Endothelial cell of umbilical vein (primary cell): ENCODE results near the gene RAB7A. TPM values are rescaled to one million over a fixed set of nuclear protein-coding genes. Genes with fewer than 3 reads are reported as not detected.
"Not testable (repeated sequence)": the region's sequence is repeated elsewhere in the genome, so short reads cannot be mapped to it uniquely, and the experiment has no call there.

Source experiments
- BruUV-seq: library from RNA; stranded (reverse); fragments of 400-500 nt; replicated peaks from 2 replicates; lab custom pipeline; 2021; lab: Mats Ljungman, UMichigan
- CTCF ChIA-PET: fragments of 300-600, 350-600 bp; sonication (Branson Sonifier 250); formaldehyde crosslinking; loops from one replicate; lab custom pipeline; 2021; ENCODE audit warnings: antibody characterized with exemption, inconsistent platforms; lab: Charles Lee
- POLR2A ChIA-PET: fragments of 300-600, 350-600 bp; sonication (Branson Sonifier 250); formaldehyde crosslinking; loops from one replicate; lab custom pipeline; 2021; ENCODE audit warnings: antibody characterized with exemption, inconsistent platforms; lab: Charles Lee
- DNase-seq: peaks from one replicate; pipeline ENCODE4 v3.0.0-alpha.2; 2011; ENCODE audit warnings: low read depth, low spot score
- FAIRE-seq: peaks from 2 replicates; lab custom pipeline; 2011; peaks lifted over from hg19 to GRCh38; lab: Jason Lieb, UNC
- H2AFZ ChIP-seq: 2 replicates; pipeline ENCODE4 v1.6.0; 2012; ENCODE audit warnings: low read depth, low read length, control low read depth, inconsistent platforms
- H3K27ac ChIP-seq: 2 replicates; pipeline ENCODE4 v1.5.1; 2011; ENCODE audit warnings: low read depth, mild to moderate bottlenecking, control low read depth, low read length, moderate library complexity; ENCODE audit not compliant: insufficient read depth
- H3K27me3 ChIP-seq, 2 experiments: 2 replicates each; pipeline versions ENCODE4 v1.6.0 to v1.6.1; 2011; ENCODE audit warnings: low read length in 2 of 2, mixed read lengths in 1 of 2; ENCODE audit not compliant: control insufficient read depth in 2 of 2, insufficient read depth in 2 of 2
- H3K36me3 ChIP-seq, 2 experiments: 2 replicates in 1 of 2; 3 replicates in 1 of 2; pipeline ENCODE4 v1.5.1; 2011; ENCODE audit warnings: low read length in 2 of 2, mild to moderate bottlenecking in 1 of 2, moderate library complexity in 1 of 2; ENCODE audit not compliant: control insufficient read depth in 2 of 2, insufficient read depth in 2 of 2; ENCODE audit errors: extremely low read depth in 1 of 2
- H3K4me1 ChIP-seq: 3 replicates; pipeline ENCODE4 v1.5.1; 2011; ENCODE audit warnings: mild to moderate bottlenecking, low read length; ENCODE audit not compliant: control insufficient read depth, insufficient read depth; ENCODE audit errors: extremely low read depth
- H3K4me2 ChIP-seq: 2 replicates; pipeline ENCODE4 v1.6.1; 2011; ENCODE audit warnings: low read length, control low read depth, mixed read lengths; ENCODE audit not compliant: insufficient read depth
- H3K4me3 ChIP-seq, 3 experiments: fragments of 200-600 bp in 1 of 3; sonication (generic), shearing (Covaris generic) in 1 of 3; replicated peaks in 1 of 3; 2 replicates each; pipeline ENCODE4 v1.5.1; 2011 to 2016; ENCODE audit warnings: control low read depth in 3 of 3, low read length in 3 of 3, mild to moderate bottlenecking in 2 of 3, inconsistent platforms in 1 of 3, low read depth in 1 of 3, moderate library complexity in 1 of 3; ENCODE audit not compliant: insufficient read depth in 1 of 3
- H3K79me2 ChIP-seq: 2 replicates; pipeline ENCODE4 v1.6.0; 2012; ENCODE audit warnings: low read length, inconsistent platforms; ENCODE audit not compliant: control insufficient read depth, insufficient read depth
- H3K9ac ChIP-seq: replicated peaks from 2 replicates; pipeline ENCODE3; 2011; ENCODE audit warnings: low read length, control low read depth; ENCODE audit not compliant: insufficient read depth; ENCODE audit errors: extremely low read depth
- H3K9me1 ChIP-seq: replicated peaks from 3 replicates; pipeline ENCODE4 v1.6.0; 2011; ENCODE audit warnings: mild to moderate bottlenecking, low read length; ENCODE audit not compliant: control insufficient read depth, insufficient read depth; ENCODE audit errors: extremely low read depth
- H3K9me3 ChIP-seq: replicated peaks from 2 replicates; pipeline ENCODE4 v1.5.1; 2012; ENCODE audit warnings: low read length, inconsistent platforms; ENCODE audit not compliant: control insufficient read depth, insufficient read depth
- H4K20me1 ChIP-seq: replicated peaks from 2 replicates; pipeline ENCODE3; 2011; ENCODE audit warnings: mild to moderate bottlenecking, low read length; ENCODE audit not compliant: control insufficient read depth, insufficient read depth; ENCODE audit errors: extremely low read depth
- JUN ChIP-seq: IDR thresholded peaks from 2 replicates; pipeline ENCODE4 v1.6.1; 2011; ENCODE audit warnings: borderline replicate concordance, low read depth; ENCODE audit not compliant: insufficient read length, insufficient read depth
- POLR2AphosphoS5 ChIP-seq: IDR thresholded peaks from 2 replicates; pipeline ENCODE4 v1.6.1; 2012; ENCODE audit warnings: low read depth, mild to moderate bottlenecking, control low read depth, low read length, moderate library complexity; ENCODE audit not compliant: insufficient read depth
- dilution Hi-C: fragments of 300-500 bp; cut with MboI; formaldehyde crosslinking; loops from one replicate; pipeline ENCODE4 v1.15.0; 2019; ENCODE audit warnings: low sequenced_read_pairs; ENCODE audit not compliant: extremely low pct_ligation_motif_present
- intact Hi-C: fragments of 100-400 bp; cut with micrococcal nuclease; formaldehyde crosslinking; loops from one replicate; pipeline ENCODE4 v1.10.0; 2022
- polyA plus RNA-seq, 4 experiments: library from polyadenylated mRNA; depleted of rRNA in 3 of 4; stranded (reverse) in 3 of 4; unstranded in 1 of 4; fragments of >200 nt; gene quantifications; 2 replicates each; pipeline versions ENCODE4 v1.2.1 to v1.2.3, GENCODE V29; 2011 to 2012; ENCODE audit warnings: missing spikeins in 1 of 4
- total RNA-seq: library from RNA; stranded (reverse); gene quantifications from 2 replicates; pipeline ENCODE4 v1.2.3, GENCODE V29; 2021

RAB7A gene
- total and polyA plus RNA-seq, 2 donors (not counting 3 experiments of a cell fraction or from before 2014, with no cell fraction given): 243 to 262 TPM

DNA sequence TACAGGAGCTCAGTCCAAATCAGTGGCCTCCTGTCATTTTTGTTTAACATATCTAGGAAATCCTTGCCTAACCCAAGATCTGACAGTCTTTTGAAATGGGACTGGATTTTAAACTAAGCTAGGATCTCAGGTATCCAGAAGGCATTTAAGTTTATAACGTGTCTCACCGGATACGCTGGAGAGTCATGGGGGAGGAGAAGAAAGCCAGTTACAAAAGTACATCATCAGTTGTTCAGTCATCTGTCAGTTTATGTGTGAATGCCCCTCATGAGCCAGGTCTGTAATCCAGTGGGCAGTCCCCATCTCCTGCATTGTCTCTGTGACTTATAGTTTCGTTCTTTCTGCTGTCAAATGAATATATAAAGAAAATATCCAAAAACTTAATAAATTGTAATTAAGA is 44.4 kb downstream of the RAB7A start:
- ChIA-PET POLR2A (no interaction called here), CTCF (interaction anchor here (1.5 kb wide), 1 partner anchor 25 kb away, joined by 6 read pairs; no protein-coding TSS in a partner anchor)
- Histone ChIP-seq H3K9ac (no peak overlapping the region), H3K4me3 (no peak overlapping the region), H3K9me1 (no peaks in the 10 kb centered on the region), H3K79me2 (peaks cover 84% of the 10 kb centered on the region), H3K27ac (no peak overlapping the region), H3K27me3 (no peaks in the 10 kb centered on the region), H3K36me3 (no peaks in the 10 kb centered on the region), H4K20me1 (peaks cover 17% of the 10 kb centered on the region), H3K4me1 (no peaks in the 10 kb centered on the region), H3K4me2 (no peak overlapping the region), H2AFZ (no peak overlapping the region), H3K9me3 (no peaks in the 10 kb centered on the region)
- DNase-seq (no peak), FAIRE-seq (no peak)
- intact Hi-C loops: no loop called here
- no TSS peak for BruUV-seq
- no peak for TF ChIP-seq POLR2AphosphoS5
- TF ChIP-seq JUN: no peak
- dilution Hi-C loops: no loop called here

DNA sequence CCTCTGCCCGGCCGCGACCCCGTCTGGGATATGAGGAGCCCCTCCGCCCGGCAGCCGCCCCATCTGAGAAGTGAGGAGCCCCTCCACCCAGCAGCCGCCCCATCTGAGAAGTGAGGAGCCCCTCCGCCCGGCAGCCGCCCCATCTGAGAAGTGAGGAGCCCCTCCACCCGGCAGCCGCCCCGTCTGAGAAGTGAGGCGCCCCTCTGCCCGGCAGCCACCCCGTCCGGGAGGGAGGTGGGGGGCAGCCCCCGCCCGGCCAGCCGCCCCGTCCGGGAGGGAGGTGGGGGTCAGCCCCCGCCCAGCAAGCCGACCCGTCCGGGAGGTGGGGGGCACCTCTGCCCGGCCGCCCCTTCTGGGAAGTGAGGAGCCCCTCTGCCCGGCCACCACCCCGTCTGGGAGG is 47.2 kb downstream of the RAB7A start:
- peaks cover 13% of the 10 kb centered on the region for H4K20me1 ChIP-seq
- POLR2A ChIA-PET, intact Hi-C loops, H3K27ac ChIP-seq, H3K9ac ChIP-seq, CTCF ChIA-PET, FAIRE-seq, H3K36me3 ChIP-seq, H3K4me1 ChIP-seq, H3K9me1 ChIP-seq, H2AFZ ChIP-seq, dilution Hi-C loops, BruUV-seq, H3K27me3 ChIP-seq, H3K4me2 ChIP-seq, H3K9me3 ChIP-seq, H3K4me3 ChIP-seq, DNase-seq: not testable (repeated sequence)
- H3K79me2 ChIP-seq: peaks cover 84% of the 10 kb centered on the region

DNA sequence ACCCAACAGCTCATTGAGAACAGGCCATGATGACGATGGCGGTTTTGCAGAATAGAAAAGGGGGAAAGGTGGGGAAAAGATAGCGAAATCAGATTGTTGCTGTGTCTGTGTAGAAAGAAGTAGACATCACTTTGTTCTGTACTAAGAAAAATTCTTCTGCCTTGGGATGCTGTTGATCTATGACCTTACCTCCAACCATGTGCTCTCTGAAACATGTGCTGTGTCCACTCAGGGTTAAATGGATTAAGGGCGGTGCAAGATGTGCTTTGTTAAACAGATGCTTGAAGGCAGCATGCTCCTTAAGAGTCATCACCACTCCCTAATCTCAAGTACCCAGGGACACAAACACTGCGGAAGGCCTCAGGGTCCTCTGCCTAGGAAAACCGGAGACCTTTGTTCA is 47.6 kb downstream of the RAB7A start:
- H3K36me3 ChIP-seq, FAIRE-seq: not testable (repeated sequence)

More for the DNA sequence above, 47.6 kb downstream of the RAB7A start:
- CTCF ChIA-PET, H2AFZ ChIP-seq, H3K9ac ChIP-seq, POLR2A ChIA-PET, H3K4me1 ChIP-seq, H3K4me2 ChIP-seq, H3K4me3 ChIP-seq, DNase-seq, intact Hi-C loops, H3K27ac ChIP-seq, H3K9me1 ChIP-seq, H3K27me3 ChIP-seq, dilution Hi-C loops, H3K9me3 ChIP-seq, BruUV-seq: not testable (repeated sequence)
- H3K79me2 ChIP-seq: peaks cover 84% of the 10 kb centered on the region
- H4K20me1 ChIP-seq: peaks cover 16% of the 10 kb centered on the region
